Upper lobe of left lung (tissue), 4 donors: ENCODE measurements around the gene SH3RF1.

Experiments used
- CTCF ChIP-seq, 6 experiments: fragments of 450-650 bp in 4 of 6; fragments of 200-600 bp in 2 of 6; sonication (generic) in 2 of 6; IDR thresholded peaks; one replicate each; pipeline ENCODE4 v1.5.1; 2016 to 2019; ENCODE audit warnings: antibody characterized with exemption in 6 of 6
- POLR2A ChIP-seq, 4 donors: fragments of 450-650 bp; IDR thresholded peaks; one replicate each; pipeline ENCODE4 v1.5.1; 2016 to 2017; ENCODE audit warnings: antibody characterized with exemption in 4 of 4, mild to moderate bottlenecking in 2 of 4

- no peak for TF ChIP-seq CTCF (IDR thresholded peaks at IDR 0.05)
- TF ChIP-seq POLR2A (IDR thresholded peaks at IDR 0.05), result no peak
Measured at GRCh38 chr4:169143335-169143734, 127.4 kb downstream of the SH3RF1 start.
